Measurements from ENCODE around the gene NT5C.

Gene NT5C

GRCh38 chr17:75176625-75177024 is 45.1 kb upstream of the NT5C start:
- no peaks in the 10 kb centered on the region for H3K9me3 ChIP-seq (ENCODE audit: insufficient read depth, low read depth, low read length)
- peaks cover 99% of the 10 kb centered on the region for H3K79me2 ChIP-seq (ENCODE audit: insufficient read depth, low read length)
- H3K4me1 ChIP-seq (ENCODE audit: insufficient read depth, low read length, poor library complexity, severe bottlenecking): peaks cover 24% of the 10 kb centered on the region
- no peak overlapping the region for H3K9ac ChIP-seq (ENCODE audit: low read depth, low read length, poor library complexity, severe bottlenecking)
- no peak overlapping the region for H3K4me3 ChIP-seq (ENCODE audit: low read length, poor library complexity, severe bottlenecking)
- no peak for TF ChIP-seq EZH2phosphoT487 (IDR thresholded peaks at IDR 0.05; ENCODE audit: borderline replicate concordance)
- TF ChIP-seq CTCF (conservative IDR thresholded peaks at IDR 0.05; ENCODE audit: low read length): no peak
- H3K9me2 ChIP-seq (replicated peaks; ENCODE audit: low read depth, low read length): no peaks in the 10 kb centered on the region
- H3K4me2 ChIP-seq (ENCODE audit: low read depth, low read length, poor library complexity, severe bottlenecking): peak overlapping the region; percentile 5
- H2AFZ ChIP-seq (ENCODE audit: low read length): no peak overlapping the region
- peaks cover under 1% of the 10 kb centered on the region for H3K27me3 ChIP-seq (ENCODE audit: insufficient read depth, low read length, poor library complexity, severe bottlenecking)
- H3K36me3 ChIP-seq (ENCODE audit: insufficient read depth, low read length): peaks cover 55% of the 10 kb centered on the region
- peaks cover 87% of the 10 kb centered on the region for H4K20me1 ChIP-seq (ENCODE audit: insufficient read depth, low read length, poor library complexity, severe bottlenecking)
- H3F3A ChIP-seq (ENCODE audit: low read depth): peaks cover 5% of the 10 kb centered on the region; the same call in 1 of the 2 replicates

GRCh38 chr17:75174996-75175395 is 43.5 kb upstream of the NT5C start:
- Histone ChIP-seq H3K36me3 (ENCODE audit: insufficient read depth, low read length) (peaks cover 66% of the 10 kb centered on the region), H3K9ac (ENCODE audit: low read depth, low read length, poor library complexity, severe bottlenecking) (no peak overlapping the region), H3K4me2 (ENCODE audit: low read depth, low read length, poor library complexity, severe bottlenecking) (no peak overlapping the region), H3K9me2 (replicated peaks; ENCODE audit: low read depth, low read length) (no peaks in the 10 kb centered on the region), H3K9me3 (ENCODE audit: insufficient read depth, low read depth, low read length) (no peaks in the 10 kb centered on the region), H3K4me3 (ENCODE audit: low read length, poor library complexity, severe bottlenecking) (no peak overlapping the region), H3K79me2 (ENCODE audit: insufficient read depth, low read length) (peaks cover 99% of the 10 kb centered on the region), H2AFZ (ENCODE audit: low read length) (no peak overlapping the region), H3F3A (ENCODE audit: low read depth) (peaks cover 5% of the 10 kb centered on the region; the same call in 1 of the 2 replicates), H4K20me1 (ENCODE audit: insufficient read depth, low read length, poor library complexity, severe bottlenecking) (peaks cover 86% of the 10 kb centered on the region), H3K4me1 (ENCODE audit: insufficient read depth, low read length, poor library complexity, severe bottlenecking) (peaks cover 25% of the 10 kb centered on the region), H3K27me3 (ENCODE audit: insufficient read depth, low read length, poor library complexity, severe bottlenecking) (no peaks in the 10 kb centered on the region)
- TF ChIP-seq CTCF (conservative IDR thresholded peaks at IDR 0.05; ENCODE audit: low read length) (no peak), EZH2phosphoT487 (IDR thresholded peaks at IDR 0.05; ENCODE audit: borderline replicate concordance) (no peak)

- Histone ChIP-seq H2AFZ (ENCODE audit: low read length) (no peak overlapping the region), H3K79me2 (ENCODE audit: insufficient read depth, low read length) (peaks cover 99% of the 10 kb centered on the region), H3K27me3 (ENCODE audit: insufficient read depth, low read length, poor library complexity, severe bottlenecking) (no peaks in the 10 kb centered on the region), H3K4me1 (ENCODE audit: insufficient read depth, low read length, poor library complexity, severe bottlenecking) (peaks cover 12% of the 10 kb centered on the region), H3K9ac (ENCODE audit: low read depth, low read length, poor library complexity, severe bottlenecking) (no peak overlapping the region), H3K4me3 (ENCODE audit: low read length, poor library complexity, severe bottlenecking) (no peak overlapping the region), H3K9me3 (ENCODE audit: insufficient read depth, low read depth, low read length) (no peaks in the 10 kb centered on the region), H4K20me1 (ENCODE audit: insufficient read depth, low read length, poor library complexity, severe bottlenecking) (peaks cover 76% of the 10 kb centered on the region), H3K4me2 (ENCODE audit: low read depth, low read length, poor library complexity, severe bottlenecking) (no peak overlapping the region), H3K9me2 (replicated peaks; ENCODE audit: low read depth, low read length) (no peaks in the 10 kb centered on the region), H3F3A (ENCODE audit: low read depth) (peaks cover 5% of the 10 kb centered on the region; the same call in 1 of the 2 replicates), H3K36me3 (ENCODE audit: insufficient read depth, low read length) (peaks cover 68% of the 10 kb centered on the region)
- TF ChIP-seq EZH2phosphoT487 (IDR thresholded peaks at IDR 0.05; ENCODE audit: borderline replicate concordance) (no peak), CTCF (conservative IDR thresholded peaks at IDR 0.05; ENCODE audit: low read length) (no peak)
Observed at GRCh38 chr17:75173526-75173925, 42.0 kb upstream of the NT5C start.
